Effector CD8-positive, alpha-beta T cell (primary cell): ENCODE data around the gene NUTM1.

Source experiments
- DNase-seq: peaks from one replicate; lab custom pipeline; 2025; lab: John Stamatoyannopoulos, UW
- total RNA-seq, 4 experiments: gene quantifications; one replicate each; lab custom pipeline; 2026; lab: John Stamatoyannopoulos, UW

Gene NUTM1
- 0 to 0.18 (median 0) reads per million in 4 experiments for total RNA-seq

- peak; percentile 87 for DNase-seq
Measured at GRCh38 chr15:34342737-34343575, at the start of gene NUTM1, which contains the start of gene NOP10. Gene NUTM1 (plus strand): TSS chr15:34343315. CDS start chr15:34343697, 382 bp downstream. Gene NOP10 (minus strand): TSS chr15:34343136. CDS start chr15:34343073, 63 bp downstream.

- no peak for DNase-seq
Measured at GRCh38 chr15:34297059-34297458, 46.1 kb upstream of the NUTM1 start.

- DNase-seq: no peak
Measured at GRCh38 chr15:34301058-34301457, 42.1 kb upstream of the NUTM1 start.

- no peak for DNase-seq
Measured at GRCh38 chr15:34304613-34305012, 38.5 kb upstream of the NUTM1 start.

GRCh38 chr15:34311563-34311962 is 31.6 kb upstream of the NUTM1 start:
- DNase-seq: no peak

GRCh38 chr15:34314491-34315490 is 28.3 kb upstream of the NUTM1 start:
- no peak for DNase-seq

- peak; percentile 26 for DNase-seq
Measured at GRCh38 chr15:34318277-34319079, 24.6 kb upstream of the NUTM1 start.

- no peak for DNase-seq
Measured at GRCh38 chr15:34323217-34323616, 19.9 kb upstream of the NUTM1 start.

- no peak for DNase-seq
Measured at GRCh38 chr15:34324933-34325332, 18.2 kb upstream of the NUTM1 start.

- no peak for DNase-seq
Measured at GRCh38 chr15:34325368-34325767, 17.7 kb upstream of the NUTM1 start.

- no peak for DNase-seq
Measured at GRCh38 chr15:34327906-34328305, 15.2 kb upstream of the NUTM1 start.

- DNase-seq: no peak
Measured at GRCh38 chr15:34329006-34329405, 14.1 kb upstream of the NUTM1 start.

- DNase-seq: no peak
Measured at GRCh38 chr15:34330279-34330678, 12.8 kb upstream of the NUTM1 start.

- DNase-seq: no peak
Measured at GRCh38 chr15:34331809-34332208, 11.3 kb upstream of the NUTM1 start.

- no peak for DNase-seq
Measured at GRCh38 chr15:34332553-34333120, 10.5 kb upstream of the NUTM1 start.

- DNase-seq: no peak
Measured at GRCh38 chr15:34334672-34335071, 8.4 kb upstream of the NUTM1 start.

- DNase-seq: no peak
Measured at GRCh38 chr15:34335176-34336032, 7.7 kb upstream of the NUTM1 start.

- DNase-seq: no peak
Measured at GRCh38 chr15:34336231-34336990, 6.7 kb upstream of the NUTM1 start.

GRCh38 chr15:34336991-34337556 is 6.0 kb upstream of the NUTM1 start:
- no peak for DNase-seq
